22Rv1 (cell line): Measurements from ENCODE around the gene SPTLC3.

Source experiments
- ZFX ChIP-seq: fragments of 450-650 bp; IDR thresholded peaks from 2 replicates; pipeline ENCODE4 v1.6.1; 2017; ENCODE audit warnings: antibody characterized with exemption, borderline replicate concordance
- TF ChIP-seq, protein P1 (sequence below): fragments of 450-650 bp; IDR thresholded peaks from 2 replicates; pipeline ENCODE4 v1.5.1; 2017; ENCODE audit warnings: mild to moderate bottlenecking

DNA sequence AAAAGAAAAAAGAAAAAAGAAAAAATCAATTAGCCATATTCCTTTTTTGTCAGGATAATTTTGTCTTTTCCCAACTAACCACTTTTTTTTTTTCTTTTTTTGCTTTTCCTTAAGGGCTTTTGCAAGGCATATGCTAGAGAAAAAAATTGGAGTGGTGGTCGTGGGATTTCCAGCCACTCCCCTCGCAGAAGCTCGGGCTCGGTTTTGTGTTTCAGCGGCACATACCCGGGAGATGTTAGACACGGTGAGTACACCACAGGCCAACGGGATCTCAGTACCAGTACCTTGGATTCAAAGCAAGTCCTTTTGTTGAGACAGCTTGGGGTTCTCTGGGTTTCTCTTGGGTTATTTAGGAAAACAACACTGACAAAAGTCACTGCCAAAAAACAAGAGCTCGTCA, 151.1 kb downstream of the SPTLC3 start:
- TF ChIP-seq, protein P1, sequence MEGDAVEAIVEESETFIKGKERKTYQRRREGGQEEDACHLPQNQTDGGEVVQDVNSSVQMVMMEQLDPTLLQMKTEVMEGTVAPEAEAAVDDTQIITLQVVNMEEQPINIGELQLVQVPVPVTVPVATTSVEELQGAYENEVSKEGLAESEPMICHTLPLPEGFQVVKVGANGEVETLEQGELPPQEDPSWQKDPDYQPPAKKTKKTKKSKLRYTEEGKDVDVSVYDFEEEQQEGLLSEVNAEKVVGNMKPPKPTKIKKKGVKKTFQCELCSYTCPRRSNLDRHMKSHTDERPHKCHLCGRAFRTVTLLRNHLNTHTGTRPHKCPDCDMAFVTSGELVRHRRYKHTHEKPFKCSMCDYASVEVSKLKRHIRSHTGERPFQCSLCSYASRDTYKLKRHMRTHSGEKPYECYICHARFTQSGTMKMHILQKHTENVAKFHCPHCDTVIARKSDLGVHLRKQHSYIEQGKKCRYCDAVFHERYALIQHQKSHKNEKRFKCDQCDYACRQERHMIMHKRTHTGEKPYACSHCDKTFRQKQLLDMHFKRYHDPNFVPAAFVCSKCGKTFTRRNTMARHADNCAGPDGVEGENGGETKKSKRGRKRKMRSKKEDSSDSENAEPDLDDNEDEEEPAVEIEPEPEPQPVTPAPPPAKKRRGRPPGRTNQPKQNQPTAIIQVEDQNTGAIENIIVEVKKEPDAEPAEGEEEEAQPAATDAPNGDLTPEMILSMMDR = no peak
- no peak for TF ChIP-seq ZFX
